Prostate gland (tissue), 2 donors: ENCODE results near the gene PIGQ. TPM values are rescaled to one million over a fixed set of nuclear protein-coding genes. Genes with fewer than 3 reads are reported as not detected.

ENCODE experiments used
- DNase-seq: peaks from one replicate; pipeline ENCODE4 v3.0.0-alpha.2; 2019; ENCODE audit warnings: low spot score
- H3K27ac ChIP-seq, 2 donors: fragments of 200-600 bp; sonication (generic); 2 replicates each; pipeline ENCODE4 v1.5.1; 2017 to 2019
- H3K27me3 ChIP-seq: fragments of 200-600 bp; sonication (generic); replicated peaks from 2 replicates; pipeline ENCODE4 v1.5.1; 2019; ENCODE audit not compliant: insufficient read depth
- H3K36me3 ChIP-seq, 2 donors: fragments of 200-600 bp; sonication (generic); 1 replicate in 1 of 2; 2 replicates in 1 of 2; pipeline versions ENCODE4 v1.5.1 to v1.8.1; 2017 to 2019
- H3K4me1 ChIP-seq: fragments of 200-600 bp; sonication (generic); replicated peaks from 2 replicates; pipeline ENCODE4 v1.5.1; 2019
- H3K4me3 ChIP-seq, 2 donors: fragments of 200-600 bp; sonication (generic); 2 replicates each; pipeline ENCODE4 v1.5.1; 2017 to 2019
- H3K9me3 ChIP-seq: fragments of 200-600 bp; sonication (generic); 2 replicates; pipeline ENCODE4 v1.5.1; 2017
- CTCF ChIP-seq, 4 experiments: fragments of 200-600 bp in 2 of 4; fragments of 450-650 bp in 2 of 4; sonication (generic) in 2 of 4; IDR thresholded peaks; 1 replicate in 3 of 4; 2 replicates in 1 of 4; pipeline ENCODE4 v1.5.1; 2016 to 2019; ENCODE audit warnings: antibody characterized with exemption in 4 of 4, mild to moderate bottlenecking in 2 of 4, moderate library complexity in 2 of 4
- POLR2A ChIP-seq: fragments of 450-650 bp; IDR thresholded peaks from one replicate; pipeline ENCODE4 v1.6.1; 2016; ENCODE audit warnings: antibody characterized with exemption, mild to moderate bottlenecking
- POLR2AphosphoS5 ChIP-seq: sonication (generic); formaldehyde crosslinking; IDR thresholded peaks from one replicate; pipeline ENCODE4 v1.6.1; 2017; ENCODE audit warnings: antibody characterized with exemption
- WGBS: methylation state at CpG from one replicate; pipeline ENCODE4 v1.1.5; 2018; 5-methylcytosine and 5-hydroxymethylcytosine counted together
- intact Hi-C: fragments of 100-400 bp; cut with DNase I; formaldehyde crosslinking; loops from one replicate; pipeline ENCODE4 v1.14.2; 2022
- total RNA-seq, 2 donors: library from RNA; depleted of rRNA; stranded (reverse); fragments of >200 nt; gene quantifications; one replicate each; pipeline ENCODE4 v1.1.0, GENCODE V29; 2016

PIGQ gene
- total RNA-seq, 2 donors from 2014 or later, result 70.1 to 85.8 TPM

- 4% methylated on average over 24 of the region's 26 CpGs for WGBS
- Histone ChIP-seq H3K4me3 (peak overlapping the region; percentile 47 to 66), H3K9me3 (no peaks in the 10 kb centered on the region), H3K27me3 (no peaks in the 10 kb centered on the region), H3K27ac (peak overlapping the region; percentile 96 to 97), H3K36me3 (no peaks in the 10 kb centered on the region), H3K4me1 (peaks cover 22% of the 10 kb centered on the region)
- intact Hi-C loops, result loop anchor here (2.0 kb wide), 1 partner anchor 102 kb away; the partner anchor contains the start of gene RAB11FIP3
- DNase-seq, result no peak
- TF ChIP-seq POLR2A, result no peak
- TF ChIP-seq POLR2AphosphoS5, result no peak
- no peak for TF ChIP-seq CTCF (IDR thresholded peaks at IDR 0.05)
Observed at GRCh38 chr16:526181-527014, 43.4 kb upstream of the PIGQ start.

- H3K9me3 ChIP-seq, result no peaks in the 10 kb centered on the region
- peak within 1 kb of the TSS; percentile 96 to 97 for H3K27ac ChIP-seq
- peak; percentile 81 for DNase-seq
- WGBS, result under 1% methylated on average over 68 of the region's 129 CpGs
- H3K27me3 ChIP-seq, result no peaks in the 10 kb centered on the region
- peak; percentile 61 for TF ChIP-seq POLR2AphosphoS5
- peak; percentile 82 for TF ChIP-seq POLR2A
- TF ChIP-seq CTCF (IDR thresholded peaks at IDR 0.05), result peak in 2 of 4 experiments; percentile 40 to 51
- peak within 1 kb of the TSS; percentile 47 to 66 for H3K4me3 ChIP-seq
- no peaks in the 10 kb centered on the region for H3K36me3 ChIP-seq
- H3K4me1 ChIP-seq, result peaks cover 22% of the 10 kb centered on the region
- intact Hi-C loops, result loop anchor here (2.0 kb wide), 1 partner anchor 102 kb away; the partner anchor contains the start of gene RAB11FIP3
Observed at GRCh38 chr16:527015-527903, 42.5 kb upstream of the PIGQ start, which contains the start of gene CAPN15. CAPN15 (plus strand) TSS chr16:527712; CDS start chr16:546839, 19,127 bp downstream.

- DNase-seq, result no peak
- intact Hi-C loops, result no loop called here
- H3K27me3 ChIP-seq, result no peaks in the 10 kb centered on the region
- peak overlapping the region; percentile 53 to 61 for H3K27ac ChIP-seq
- TF ChIP-seq POLR2AphosphoS5 (no peak), POLR2A (peak; percentile 48)
- H3K4me3 ChIP-seq, result peak overlapping the region; percentile 47 to 66
- peaks cover 24% of the 10 kb centered on the region for H3K4me1 ChIP-seq
- 3% methylated on average over 12 of the region's 55 CpGs for WGBS
- no peaks in the 10 kb centered on the region for H3K9me3 ChIP-seq
- no peaks in the 10 kb centered on the region for H3K36me3 ChIP-seq
Observed at GRCh38 chr16:528111-529011, 41.4 kb upstream of the PIGQ start.

GRCh38 chr16:529012-529575, 40.7 kb upstream of the PIGQ start:
- TF ChIP-seq POLR2A (no peak), POLR2AphosphoS5 (no peak), CTCF (IDR thresholded peaks at IDR 0.05) (no peak)
- H3K27me3 ChIP-seq, result no peaks in the 10 kb centered on the region
- WGBS, result 50% methylated on average over 12 of the region's 12 CpGs
- peak overlapping the region; percentile 47 to 66 for H3K4me3 ChIP-seq
- peak overlapping the region in 1 of 2 donors; percentile 61 for H3K27ac ChIP-seq
- DNase-seq, result no peak
- intact Hi-C loops, result no loop called here
- H3K36me3 ChIP-seq, result no peaks in the 10 kb centered on the region
- peaks cover 27% of the 10 kb centered on the region for H3K4me1 ChIP-seq
- H3K9me3 ChIP-seq, result no peaks in the 10 kb centered on the region
